HG03469 (cell line): ENCODE results near the gene NEK6.

ENCODE experiments used
- ATAC-seq: cut with Tn5 transposase; IDR thresholded peaks from one replicate; pipeline ENCODE4 v1.9.1; 2021; ENCODE audit warnings: mild to moderate bottlenecking, moderate library complexity, moderate number of reproducible peaks; ENCODE audit not compliant: unreplicated experiment

The NEK6 gene

DNA sequence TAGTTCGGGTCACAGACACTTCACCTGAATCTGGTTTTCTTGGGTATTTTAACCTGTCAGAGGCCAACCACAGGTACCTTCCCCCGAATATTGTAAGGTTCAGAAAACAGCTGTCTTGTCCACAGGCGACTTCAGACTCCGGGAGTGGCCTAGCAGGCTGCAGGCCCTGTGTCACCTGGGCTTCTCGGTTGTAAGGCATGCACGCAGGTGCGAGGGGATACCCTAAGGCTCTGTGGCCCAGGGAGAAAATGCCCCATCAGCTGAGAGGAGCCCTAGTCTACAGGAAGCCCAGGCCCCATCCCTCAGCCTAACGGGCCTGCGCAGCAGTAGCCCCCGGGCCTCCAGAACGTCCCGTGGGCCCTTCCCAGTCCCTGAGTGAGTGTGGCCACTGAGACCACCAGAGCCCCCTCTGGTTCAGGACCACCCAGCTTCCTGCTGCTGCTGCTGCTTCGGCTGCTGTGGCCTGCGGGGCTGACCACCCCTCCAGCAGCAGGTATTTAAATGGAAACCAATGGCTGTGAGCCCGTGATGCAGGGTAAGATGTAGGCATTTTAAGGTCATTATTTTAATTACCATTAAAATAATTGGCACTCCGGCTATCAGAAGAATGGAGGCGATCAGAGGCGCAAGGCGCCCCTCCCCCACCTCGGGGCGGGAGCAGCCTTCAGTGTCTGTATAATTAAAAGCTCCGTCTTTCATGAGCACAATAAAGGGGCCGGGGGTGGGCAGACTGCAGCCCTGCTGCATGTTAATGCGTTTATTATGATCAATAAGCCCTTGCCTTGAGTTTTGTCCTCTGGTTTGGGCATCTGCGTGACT is 92.1 kb downstream of the NEK6 start:
- ATAC-seq = no peak

DNA sequence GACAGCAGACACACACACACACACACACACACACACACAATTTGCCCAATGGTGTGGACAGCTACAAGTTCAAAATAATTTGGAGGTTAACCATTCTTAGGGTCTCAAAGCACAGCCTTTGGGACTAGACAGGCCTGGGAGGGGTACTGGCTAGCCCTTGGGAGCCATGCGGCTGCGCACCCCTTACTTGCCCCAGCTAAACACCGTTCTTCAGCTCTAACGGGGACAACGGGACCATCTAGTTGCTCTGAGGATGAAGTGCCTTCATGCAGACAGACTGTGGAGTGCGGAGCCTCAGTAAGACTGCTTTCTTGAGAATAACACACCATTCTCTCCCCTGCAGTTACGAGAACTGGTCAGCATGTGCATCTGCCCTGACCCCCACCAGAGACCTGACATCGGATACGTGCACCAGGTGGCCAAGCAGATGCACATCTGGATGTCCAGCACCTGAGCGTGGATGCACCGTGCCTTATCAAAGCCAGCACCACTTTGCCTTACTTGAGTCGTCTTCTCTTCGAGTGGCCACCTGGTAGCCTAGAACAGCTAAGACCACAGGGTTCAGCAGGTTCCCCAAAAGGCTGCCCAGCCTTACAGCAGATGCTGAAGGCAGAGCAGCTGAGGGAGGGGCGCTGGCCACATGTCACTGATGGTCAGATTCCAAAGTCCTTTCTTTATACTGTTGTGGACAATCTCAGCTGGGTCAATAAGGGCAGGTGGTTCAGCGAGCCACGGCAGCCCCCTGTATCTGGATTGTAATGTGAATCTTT is 92.9 kb downstream of the NEK6 start:
- ATAC-seq = no peak

DNA sequence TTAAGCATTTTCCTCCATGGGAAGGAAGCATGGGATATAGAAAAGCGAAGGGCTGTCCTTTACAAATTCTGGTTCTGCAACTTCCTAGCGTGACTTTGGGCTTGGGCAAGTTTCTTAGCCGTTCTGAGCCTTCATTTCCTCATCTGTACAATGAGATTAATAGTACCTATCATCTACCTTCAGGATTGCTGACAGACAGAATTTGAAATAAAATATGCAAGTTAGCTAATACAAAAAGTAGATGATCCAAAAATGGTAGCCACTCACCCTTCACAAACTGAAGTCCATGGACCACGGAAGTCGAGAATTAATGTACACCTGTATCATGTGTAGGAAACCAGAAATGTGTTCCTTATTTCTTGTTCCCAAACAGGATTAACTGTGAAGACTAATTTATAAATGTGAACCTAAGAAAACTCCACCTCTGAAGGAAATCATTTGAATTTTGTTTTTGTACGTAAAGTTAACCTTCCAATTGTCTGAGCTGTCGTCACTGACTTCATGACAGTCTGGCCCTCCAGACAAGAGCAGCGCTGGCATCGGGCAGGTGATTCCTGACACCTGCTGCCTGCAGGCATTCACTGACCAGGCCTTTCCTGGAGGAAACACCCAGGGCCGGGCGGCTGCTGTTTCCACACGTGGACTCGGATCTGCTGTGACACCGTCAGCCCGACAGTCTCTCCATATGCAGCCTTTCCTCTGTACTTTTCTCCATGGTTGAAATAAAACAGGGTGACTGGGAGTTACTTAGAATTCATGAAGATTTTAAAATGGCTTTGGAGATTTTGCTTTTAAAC is 94.1 kb downstream of the NEK6 start:
- no peak for ATAC-seq

GRCh38 chr9:124352616-124353015 is 94.9 kb downstream of the NEK6 start:
- no peak for ATAC-seq

DNA sequence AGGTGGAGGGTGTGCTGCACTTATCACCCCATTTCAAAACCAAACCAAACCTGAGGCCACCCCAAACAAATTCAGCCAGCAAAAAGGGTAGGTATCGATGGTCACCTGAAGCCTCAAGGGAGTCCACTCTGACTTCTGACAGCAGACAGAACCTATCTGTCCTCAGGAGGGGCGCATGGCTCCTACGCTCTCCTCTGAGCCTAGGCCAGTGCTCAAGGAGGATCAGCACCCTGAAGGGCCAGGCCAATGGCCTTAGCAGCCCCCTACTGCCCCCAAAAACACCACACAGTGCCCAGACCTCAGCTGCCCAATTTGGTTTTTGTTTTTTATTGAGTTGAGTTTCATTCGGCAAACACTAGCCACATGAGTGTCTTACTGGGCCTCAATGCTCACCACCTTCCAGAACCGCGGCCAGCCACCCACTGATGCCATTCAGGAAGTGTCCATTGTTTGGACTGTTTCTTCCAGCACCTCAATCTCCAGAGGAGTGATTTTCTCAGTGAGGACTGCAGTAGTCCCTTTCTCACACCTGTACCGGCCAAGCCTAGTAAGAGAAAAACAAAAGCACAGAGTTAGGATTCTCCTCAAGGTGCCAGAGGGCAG is 95.5 kb downstream of the NEK6 start:
- no peak for ATAC-seq

GRCh38 chr9:124353811-124354274 is 96.1 kb downstream of the NEK6 start:
- ATAC-seq = no peak

- ATAC-seq = no peak
Observed at GRCh38 chr9:124354346-124355038, 96.7 kb downstream of the NEK6 start.

DNA sequence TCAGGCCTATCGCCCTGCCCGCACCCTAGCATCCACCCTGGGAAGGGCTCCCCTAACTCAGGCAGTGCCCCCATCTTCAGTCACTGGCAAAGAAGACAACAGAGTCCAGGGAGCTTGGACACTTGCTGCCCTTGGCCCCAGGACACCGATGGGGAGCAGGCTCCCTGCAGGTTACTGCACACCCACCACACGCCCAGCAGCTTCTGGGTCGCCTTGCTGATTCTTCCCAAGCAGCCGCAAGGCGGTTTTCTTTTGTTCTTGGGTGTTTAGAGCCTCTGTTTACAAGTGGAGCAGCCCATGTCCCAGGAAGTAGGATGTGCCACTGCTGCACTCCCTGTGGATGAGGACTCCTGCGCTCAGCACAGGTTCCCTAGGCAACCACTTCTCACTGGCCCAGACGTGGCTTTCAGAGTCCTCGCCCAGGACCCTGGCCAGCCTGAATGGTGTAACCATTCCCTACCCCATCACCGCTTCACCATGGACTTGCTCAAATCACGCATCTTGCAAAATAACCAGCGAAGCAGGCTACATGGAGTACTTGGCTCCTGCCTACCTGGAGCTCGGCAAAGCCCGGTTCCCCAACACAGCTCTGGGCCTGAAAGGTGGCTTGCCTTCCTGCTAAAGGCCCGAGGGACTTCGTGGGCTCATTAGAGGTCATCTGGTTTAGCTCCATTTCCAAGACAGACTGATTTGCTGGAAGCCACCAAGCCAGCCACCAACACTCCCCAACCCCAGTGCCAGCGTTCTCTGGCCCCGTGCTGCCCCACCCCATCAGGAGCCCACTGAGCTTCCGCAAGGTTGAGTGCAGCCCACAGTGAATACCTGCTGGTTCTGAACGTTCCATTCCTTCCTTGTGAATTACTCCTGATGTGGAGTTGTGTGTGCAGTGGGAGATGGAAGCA is 97.5 kb downstream of the NEK6 start:
- no peak for ATAC-seq

GRCh38 chr9:124355941-124356744 is 98.4 kb downstream of the NEK6 start:
- ATAC-seq = no peak

DNA sequence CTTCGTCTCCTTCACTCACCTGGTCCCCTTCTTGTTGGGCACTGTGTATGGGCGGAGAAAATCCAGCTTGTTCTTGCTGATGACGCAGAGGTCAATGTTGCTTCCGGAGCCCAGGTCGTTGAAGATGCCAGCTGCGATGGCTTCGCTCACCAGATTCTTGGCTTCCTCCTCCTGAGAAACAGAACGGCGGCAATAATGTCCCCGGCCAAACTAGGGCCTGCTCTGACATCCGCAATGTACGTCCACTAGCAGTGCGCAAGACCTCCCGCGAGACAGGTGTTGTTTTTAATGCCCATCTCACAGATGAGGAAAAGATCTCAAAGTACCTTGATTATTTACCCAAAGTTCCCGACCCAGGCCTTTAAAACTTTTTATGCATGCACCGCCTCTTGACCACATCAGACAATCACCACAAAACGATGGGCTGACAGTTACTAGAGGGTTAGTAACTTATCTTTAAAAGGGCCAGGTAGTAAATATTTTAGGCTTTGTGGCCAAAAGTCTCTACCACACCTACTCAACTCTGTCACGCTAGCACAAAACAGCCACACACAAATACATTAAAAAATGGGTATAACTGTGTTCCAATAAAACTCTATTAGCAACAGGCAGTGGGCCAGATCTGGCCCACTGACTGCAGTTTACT is 99.1 kb downstream of the NEK6 start:
- no peak for ATAC-seq

- ATAC-seq = no peak
Observed at GRCh38 chr9:124357721-124358361, 100.1 kb downstream of the NEK6 start.

- no peak for ATAC-seq
Observed at GRCh38 chr9:124358631-124359030, 100.9 kb downstream of the NEK6 start.

GRCh38 chr9:124359426-124359825 is 101.7 kb downstream of the NEK6 start:
- ATAC-seq = no peak

DNA sequence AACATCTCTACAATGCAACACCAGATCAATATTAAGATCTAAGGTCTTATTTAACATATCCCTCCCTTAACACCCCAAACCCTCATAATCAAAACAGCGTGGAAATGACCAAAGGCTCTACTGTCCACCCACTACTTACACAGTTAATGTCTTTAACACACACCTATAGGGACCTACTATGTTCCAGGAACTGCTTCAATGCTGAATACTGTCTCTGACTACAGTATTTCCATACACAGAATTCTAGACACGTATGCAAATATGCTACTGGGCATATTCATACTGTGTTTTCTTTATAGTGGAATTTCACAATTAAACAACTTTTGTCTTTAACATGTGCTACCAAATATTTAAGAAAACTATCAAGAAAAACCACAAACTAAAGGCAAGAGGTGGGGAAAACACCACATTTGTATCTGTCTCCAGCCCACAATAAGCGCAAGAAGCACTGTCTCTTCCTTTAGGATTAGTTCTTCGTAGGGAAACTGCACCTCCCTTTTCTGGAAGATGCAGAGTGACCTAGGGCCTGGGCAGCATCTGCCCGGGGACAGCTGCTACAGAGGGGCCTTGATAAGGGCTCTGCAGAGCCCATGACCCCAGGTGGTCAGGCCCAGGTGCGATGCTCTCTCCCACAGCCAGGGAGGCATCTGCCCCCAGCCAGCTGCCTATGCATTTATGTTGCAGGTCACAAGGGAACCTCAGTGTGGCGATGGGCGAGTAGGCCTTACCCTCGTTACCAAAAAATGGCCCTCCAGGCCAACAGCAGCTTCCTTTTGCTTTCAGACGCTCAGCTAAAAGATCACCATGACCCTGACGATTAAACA is 102.3 kb downstream of the NEK6 start:
- no peak for ATAC-seq

GRCh38 chr9:124361128-124361527 is 103.4 kb downstream of the NEK6 start:
- ATAC-seq = no peak

- no peak for ATAC-seq
Observed at GRCh38 chr9:124363326-124364096, 105.8 kb downstream of the NEK6 start.
